OCI-LY3 (cell line): Measurements from ENCODE around the gene COBL.

ENCODE experiments used
- H2AFZ ChIP-seq: fragments of 200-600, 300-600 bp; shearing (Covaris generic); 2 replicates; pipeline ENCODE4 v1.6.0; 2014; ENCODE audit warnings: antibody characterized with exemption, low read depth, low read length
- H3K27ac ChIP-seq: fragments of 200-600, 300-600 bp; sonication (generic); 2 replicates; pipeline ENCODE4 v1.5.1; 2014; ENCODE audit warnings: mild to moderate bottlenecking, low read length, moderate library complexity, mixed read lengths
- H3K27me3 ChIP-seq: fragments of 200-600, 300-600 bp; sonication (generic); 2 replicates; pipeline ENCODE4 v1.6.1; 2014; ENCODE audit warnings: low read depth, low read length, mixed read lengths
- H3K36me3 ChIP-seq: fragments of 200-600, 300-600 bp; sonication (generic); replicated peaks from 2 replicates; pipeline ENCODE3; 2014; ENCODE audit warnings: low read depth, low read length, mixed read lengths
- H3K4me1 ChIP-seq: fragments of 300-600, 200-600 bp; sonication (generic); 2 replicates; pipeline ENCODE4 v1.6.1; 2014; ENCODE audit warnings: low read length, mixed read lengths
- H3K4me2 ChIP-seq: fragments of 200-600, 300-600 bp; sonication (generic); 2 replicates; pipeline ENCODE4 v1.6.1; 2014; ENCODE audit warnings: low read length, mixed read lengths
- H3K4me3 ChIP-seq: fragments of 300-600, 200-600 bp; sonication (generic); 2 replicates; pipeline ENCODE4 v1.5.1; 2014; ENCODE audit warnings: antibody characterized with exemption, mild to moderate bottlenecking, low read length, moderate library complexity
- H3K79me2 ChIP-seq: fragments of 300-600, 200-600 bp; shearing (Covaris generic); 2 replicates; pipeline ENCODE4 v1.6.1; 2014; ENCODE audit warnings: mild to moderate bottlenecking, low read length, mixed read lengths
- H3K9ac ChIP-seq: fragments of 300-600, 200-600 bp; shearing (Covaris generic); 2 replicates; pipeline ENCODE4 v1.6.0; 2014; ENCODE audit warnings: mild to moderate bottlenecking, low read length, moderate library complexity
- H3K9me3 ChIP-seq: fragments of 200-600, 300-600 bp; shearing (Covaris generic); 2 replicates; pipeline ENCODE4 v1.6.1; 2014; ENCODE audit warnings: low read length, mixed read lengths; ENCODE audit not compliant: insufficient read depth
- H4K20me1 ChIP-seq: fragments of 200-600, 300-600 bp; sonication (generic); 2 replicates; pipeline ENCODE4 v1.6.1; 2016; ENCODE audit warnings: low read length, mixed read lengths; ENCODE audit not compliant: insufficient read depth
- EZH2phosphoT487 ChIP-seq: fragments of 200-600 bp; shearing (Covaris generic); IDR thresholded peaks from 2 replicates; pipeline ENCODE4 v1.6.1; 2018; ENCODE audit warnings: antibody characterized with exemption, mixed run types, low read depth
- TF ChIP-seq, protein P1 (sequence below): fragments of 200-600, 300-600 bp; sonication (generic); IDR thresholded peaks from 2 replicates; pipeline ENCODE4 v1.5.1; 2014; ENCODE audit warnings: antibody characterized with exemption, low read length, low read depth

The COBL gene

DNA sequence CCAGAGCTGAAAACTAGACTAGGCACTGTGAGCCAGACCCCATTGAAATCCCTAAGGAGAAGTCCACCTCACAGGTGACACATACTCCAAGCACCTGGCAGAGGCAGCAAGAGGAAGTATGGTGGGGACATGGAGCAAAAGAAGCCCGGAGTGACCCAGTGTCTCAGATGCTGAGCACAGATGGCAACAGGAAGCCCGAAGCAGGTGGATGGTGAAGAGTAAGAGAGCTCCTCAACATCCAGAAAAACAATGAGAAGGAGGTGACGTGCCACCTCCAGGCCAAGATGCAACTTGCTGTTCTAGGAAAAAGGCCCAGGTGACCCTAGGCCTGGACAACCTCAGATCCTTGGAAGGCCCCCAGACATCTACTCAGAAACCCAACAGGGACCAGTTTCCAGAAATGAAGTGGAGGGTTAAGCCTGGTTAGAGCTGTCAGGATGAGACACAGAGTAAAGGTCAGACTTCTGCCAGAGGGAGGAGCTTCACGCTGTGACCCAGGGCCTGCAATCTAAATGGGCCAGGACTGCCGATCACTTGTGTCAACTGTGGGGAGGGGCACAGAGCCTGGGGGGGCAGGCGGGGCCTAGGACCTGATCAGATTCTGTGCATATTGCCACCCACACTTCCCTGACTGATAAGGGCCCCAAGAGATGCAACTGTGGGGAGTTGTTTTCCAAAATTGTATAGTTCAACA lies 2.4 kb upstream of the COBL start:
- H3K9ac ChIP-seq, result no peak overlapping the region
- no peaks in the 10 kb centered on the region for H3K79me2 ChIP-seq
- H3K9me3 ChIP-seq, result no peaks in the 10 kb centered on the region
- H3K4me1 ChIP-seq, result no peaks in the 10 kb centered on the region
- H2AFZ ChIP-seq, result no peak overlapping the region
- H3K27me3 ChIP-seq, result no peaks in the 10 kb centered on the region
- no peak overlapping the region for H3K4me3 ChIP-seq
- H3K27ac ChIP-seq, result no peak overlapping the region
- no peak for TF ChIP-seq EZH2phosphoT487
- TF ChIP-seq, protein P1, sequence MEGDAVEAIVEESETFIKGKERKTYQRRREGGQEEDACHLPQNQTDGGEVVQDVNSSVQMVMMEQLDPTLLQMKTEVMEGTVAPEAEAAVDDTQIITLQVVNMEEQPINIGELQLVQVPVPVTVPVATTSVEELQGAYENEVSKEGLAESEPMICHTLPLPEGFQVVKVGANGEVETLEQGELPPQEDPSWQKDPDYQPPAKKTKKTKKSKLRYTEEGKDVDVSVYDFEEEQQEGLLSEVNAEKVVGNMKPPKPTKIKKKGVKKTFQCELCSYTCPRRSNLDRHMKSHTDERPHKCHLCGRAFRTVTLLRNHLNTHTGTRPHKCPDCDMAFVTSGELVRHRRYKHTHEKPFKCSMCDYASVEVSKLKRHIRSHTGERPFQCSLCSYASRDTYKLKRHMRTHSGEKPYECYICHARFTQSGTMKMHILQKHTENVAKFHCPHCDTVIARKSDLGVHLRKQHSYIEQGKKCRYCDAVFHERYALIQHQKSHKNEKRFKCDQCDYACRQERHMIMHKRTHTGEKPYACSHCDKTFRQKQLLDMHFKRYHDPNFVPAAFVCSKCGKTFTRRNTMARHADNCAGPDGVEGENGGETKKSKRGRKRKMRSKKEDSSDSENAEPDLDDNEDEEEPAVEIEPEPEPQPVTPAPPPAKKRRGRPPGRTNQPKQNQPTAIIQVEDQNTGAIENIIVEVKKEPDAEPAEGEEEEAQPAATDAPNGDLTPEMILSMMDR, result no peak
- no peak overlapping the region for H3K4me2 ChIP-seq
- H4K20me1 ChIP-seq, result no peaks in the 10 kb centered on the region
- no peaks in the 10 kb centered on the region for H3K36me3 ChIP-seq

DNA sequence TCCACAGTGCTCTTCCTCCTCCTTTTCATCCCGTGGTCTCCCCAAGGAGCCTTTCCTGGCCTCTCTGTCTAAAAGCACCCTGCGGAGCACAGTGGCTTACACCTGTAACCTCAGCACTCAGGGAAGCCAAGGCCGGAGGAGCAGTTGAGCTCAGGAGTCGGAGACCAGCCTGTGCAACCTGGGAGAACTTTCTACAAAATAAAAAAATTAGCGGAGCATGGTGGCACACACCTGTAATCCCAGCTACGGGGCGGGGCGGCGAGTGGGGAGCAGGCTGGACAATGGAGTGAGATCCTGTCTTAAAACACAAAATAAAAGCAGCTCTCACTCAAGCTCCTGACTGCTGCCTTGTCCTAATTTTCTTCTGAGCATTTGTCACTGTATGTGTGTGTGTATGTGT lies 1.4 kb upstream of the COBL start:
- Histone ChIP-seq H3K36me3 (no peaks in the 10 kb centered on the region), H2AFZ (no peak overlapping the region), H3K27me3 (no peaks in the 10 kb centered on the region), H3K4me2 (no peak overlapping the region), H3K9me3 (no peaks in the 10 kb centered on the region), H3K79me2 (no peaks in the 10 kb centered on the region), H3K4me3 (no peak overlapping the region), H4K20me1 (no peaks in the 10 kb centered on the region), H3K9ac (no peak overlapping the region), H3K27ac (no peak overlapping the region), H3K4me1 (no peaks in the 10 kb centered on the region)
- TF ChIP-seq, protein P1, result no peak
- no peak for TF ChIP-seq EZH2phosphoT487

DNA sequence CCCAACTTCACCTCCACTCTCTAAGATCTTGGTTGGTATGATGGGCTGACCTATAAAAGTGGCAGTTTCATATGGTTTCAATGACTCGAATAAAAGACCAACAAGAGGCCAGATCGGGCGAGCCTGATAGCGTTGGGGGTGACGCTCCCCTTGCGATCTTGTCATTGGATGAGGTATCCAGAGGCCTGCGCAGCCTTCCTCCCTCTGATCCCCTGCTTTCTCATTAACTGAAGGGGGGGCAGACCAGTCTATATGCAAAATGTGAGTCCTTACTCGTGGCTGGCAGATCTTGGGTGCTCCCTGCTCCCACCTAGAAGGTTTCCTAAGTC lies 937 bp upstream of the COBL start:
- no peak for TF ChIP-seq EZH2phosphoT487
- TF ChIP-seq, protein P1, result no peak
- no peak overlapping the region for H3K4me2 ChIP-seq
- H3K27me3 ChIP-seq, result no peaks in the 10 kb centered on the region
- no peaks in the 10 kb centered on the region for H4K20me1 ChIP-seq
- H3K9me3 ChIP-seq, result no peaks in the 10 kb centered on the region
- H3K4me3 ChIP-seq, result no peak overlapping the region
- no peak overlapping the region for H2AFZ ChIP-seq
- no peaks in the 10 kb centered on the region for H3K79me2 ChIP-seq
- no peak overlapping the region for H3K27ac ChIP-seq
- H3K36me3 ChIP-seq, result no peaks in the 10 kb centered on the region
- H3K9ac ChIP-seq, result no peak overlapping the region
- H3K4me1 ChIP-seq, result no peaks in the 10 kb centered on the region

DNA sequence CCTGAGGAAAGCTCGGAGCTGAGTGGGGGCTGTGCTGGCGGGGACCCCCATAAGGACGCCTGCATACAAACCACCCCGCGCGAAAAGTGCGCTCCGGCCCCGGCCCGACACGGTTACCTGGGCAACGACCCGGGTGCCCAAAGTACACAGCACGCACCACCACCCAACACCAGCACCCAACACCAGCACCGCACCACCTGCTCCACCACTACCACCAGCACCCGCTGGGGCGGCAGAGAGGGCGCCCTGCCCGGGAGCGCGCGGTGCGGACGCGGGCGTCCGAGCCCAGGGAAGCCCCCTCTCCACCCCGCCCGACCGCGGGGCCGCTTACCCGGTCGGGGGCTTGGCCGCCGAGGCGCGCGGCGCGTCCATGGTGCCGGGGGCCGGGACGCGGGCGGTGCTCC lies 345 bp downstream of the COBL start:
- H3K9ac ChIP-seq, result no peak overlapping the region
- H3K79me2 ChIP-seq, result no peaks in the 10 kb centered on the region
- H3K27ac ChIP-seq, result no peak overlapping the region
- no peaks in the 10 kb centered on the region for H3K4me1 ChIP-seq
- no peak overlapping the region for H2AFZ ChIP-seq
- no peak overlapping the region for H3K4me3 ChIP-seq
- no peaks in the 10 kb centered on the region for H3K36me3 ChIP-seq
- no peaks in the 10 kb centered on the region for H4K20me1 ChIP-seq
- no peaks in the 10 kb centered on the region for H3K27me3 ChIP-seq
- H3K4me2 ChIP-seq, result no peak overlapping the region
- TF ChIP-seq EZH2phosphoT487, result no peak
- TF ChIP-seq, protein P1, result no peak
- no peaks in the 10 kb centered on the region for H3K9me3 ChIP-seq
